ENCODE data around the gene TMBIM4.
A peak's percentile ranks its signal among the peaks of the same experiment; 100 is the strongest.
"Not testable (repeated sequence)": the region's sequence is repeated elsewhere in the genome, so short reads cannot be mapped to it uniquely, and the experiment has no call there.

TMBIM4 gene, protein sequence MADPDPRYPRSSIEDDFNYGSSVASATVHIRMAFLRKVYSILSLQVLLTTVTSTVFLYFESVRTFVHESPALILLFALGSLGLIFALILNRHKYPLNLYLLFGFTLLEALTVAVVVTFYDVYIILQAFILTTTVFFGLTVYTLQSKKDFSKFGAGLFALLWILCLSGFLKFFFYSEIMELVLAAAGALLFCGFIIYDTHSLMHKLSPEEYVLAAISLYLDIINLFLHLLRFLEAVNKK

DNA sequence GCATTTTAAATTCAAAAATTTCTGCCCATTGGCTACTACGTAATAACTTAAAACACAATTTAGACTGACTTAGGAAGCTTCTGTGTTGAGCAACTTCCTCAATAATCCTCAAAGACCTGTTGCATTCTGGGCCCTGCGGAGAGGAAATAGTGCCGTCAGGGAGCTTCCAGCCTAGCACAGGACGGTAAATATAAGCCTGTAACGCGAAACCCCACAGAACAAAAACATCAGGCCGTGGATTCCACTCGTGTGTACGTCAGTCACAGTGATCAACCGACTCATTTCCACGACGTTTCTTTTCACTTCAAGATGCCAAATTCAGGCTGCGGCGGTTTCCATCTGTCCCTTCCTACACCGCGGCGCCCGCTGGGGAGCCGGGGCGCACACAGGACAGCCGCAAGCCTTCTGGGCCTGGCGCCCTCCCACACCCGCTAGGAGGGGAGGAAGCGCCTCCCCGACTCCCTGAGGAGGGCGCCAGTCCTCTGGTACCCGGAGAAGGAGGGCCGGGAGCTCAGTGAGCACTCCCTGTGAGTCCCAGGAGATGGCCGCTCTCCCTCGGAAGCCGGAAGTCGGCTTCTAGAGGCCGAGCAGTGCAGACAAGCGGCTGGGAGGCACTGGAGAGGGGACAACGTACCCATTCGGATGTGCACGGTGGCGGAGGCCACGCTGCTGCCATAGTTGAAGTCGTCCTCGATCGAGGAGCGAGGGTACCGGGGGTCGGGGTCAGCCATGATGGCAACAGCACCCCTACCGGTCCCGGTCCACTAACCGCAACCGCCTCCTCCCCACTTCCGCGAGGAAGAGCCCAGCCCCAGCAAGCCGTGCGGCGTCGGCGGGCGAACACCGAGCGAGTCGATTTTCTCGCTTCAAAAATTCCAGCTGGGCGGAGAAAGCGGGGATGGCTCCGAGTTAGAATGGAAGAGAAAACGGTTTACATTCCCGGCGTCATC, at the start of gene TMBIM4:
Gene TMBIM4, minus strand, starts transcription at position 776 of the 950 bp plus-strand sequence. Its CDS starts 45 bp downstream, at position 731.
- DNase-seq, result peak; percentile 98

DNA sequence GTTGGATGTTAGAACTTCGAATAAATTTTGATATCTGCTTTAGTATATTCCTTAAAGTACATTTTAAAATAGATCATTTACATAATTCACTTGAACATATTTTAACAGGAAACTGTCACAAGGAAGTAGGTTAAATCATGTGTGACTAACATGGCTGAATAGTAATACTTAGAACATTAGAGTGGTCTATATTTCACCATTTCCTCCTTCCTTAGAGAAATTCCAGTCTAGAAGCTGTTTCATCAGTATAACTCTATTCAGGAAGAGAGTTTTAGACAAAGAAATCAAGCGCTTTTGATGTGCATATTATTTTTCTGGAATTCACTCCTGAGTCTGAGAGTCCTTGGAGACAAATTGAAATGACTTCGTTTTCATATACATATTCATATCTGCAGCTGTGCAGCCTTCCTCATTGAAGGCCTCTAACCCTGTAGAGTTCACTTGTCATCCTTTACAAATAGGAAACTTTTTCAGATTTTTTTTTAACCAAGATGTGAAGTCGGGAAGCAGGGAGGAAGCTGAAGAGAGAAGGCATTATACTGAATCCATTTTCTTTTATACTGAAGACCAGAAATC, 47.6 kb upstream of the TMBIM4 start:
- no peak for DNase-seq

DNA sequence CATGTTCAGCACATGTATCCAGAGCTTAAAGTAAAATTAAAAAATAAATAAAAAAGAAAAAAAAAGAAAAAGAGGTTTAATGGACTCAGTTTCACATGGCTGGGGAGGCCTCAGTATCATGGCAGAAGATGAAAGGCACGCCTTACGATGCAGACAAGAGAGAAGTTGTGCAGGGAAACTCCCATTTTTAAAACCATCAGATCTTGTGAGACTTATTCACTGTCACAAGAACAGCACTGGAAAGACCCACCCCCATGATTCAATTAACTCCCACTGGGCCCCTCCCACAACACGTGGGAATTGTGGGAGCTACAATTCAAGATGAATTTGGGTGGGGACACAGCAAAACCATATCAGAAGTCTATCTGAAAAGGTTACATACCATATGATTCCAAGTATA, 43.2 kb upstream of the TMBIM4 start:
- not testable (repeated sequence) for DNase-seq

DNA sequence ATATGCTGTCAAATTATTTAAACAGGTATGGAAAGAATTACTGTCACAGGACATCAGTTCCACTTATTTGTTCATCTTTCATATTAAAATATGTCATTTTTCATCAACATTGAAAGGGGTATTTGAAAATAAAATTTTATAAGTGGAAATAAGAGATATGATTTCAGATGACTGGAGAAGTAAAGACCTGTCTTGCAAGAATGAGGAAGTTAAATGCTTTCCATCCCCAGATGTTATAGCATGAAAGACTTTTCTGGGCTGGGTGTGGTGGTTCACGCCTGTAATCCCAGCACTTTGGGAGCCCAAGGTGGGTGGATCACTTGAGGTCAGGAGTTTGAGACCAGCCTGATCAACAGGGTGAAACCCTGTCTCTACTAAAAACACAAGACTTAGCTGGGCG, 41.8 kb upstream of the TMBIM4 start:
- DNase-seq, result not testable (repeated sequence)

DNA sequence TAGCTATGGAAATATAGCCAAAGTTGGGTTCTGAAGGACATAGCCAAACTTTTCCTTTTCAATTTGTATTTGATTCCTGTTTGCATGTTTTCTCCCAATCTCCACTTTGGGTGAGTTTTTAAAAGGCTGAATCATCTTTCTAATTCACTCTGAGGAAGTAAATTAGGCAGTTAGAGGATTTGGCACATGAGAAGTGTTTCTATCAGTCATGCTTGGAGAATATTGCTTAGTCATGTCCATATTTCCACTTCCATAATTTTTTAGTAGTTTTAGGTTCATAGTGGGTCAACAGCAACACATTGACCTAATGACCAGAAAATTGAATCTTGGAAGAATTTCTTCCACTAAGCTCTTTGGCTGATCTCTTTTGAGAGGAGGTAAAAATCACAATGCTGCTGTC, 41.0 kb upstream of the TMBIM4 start:
- no peak for DNase-seq

DNA sequence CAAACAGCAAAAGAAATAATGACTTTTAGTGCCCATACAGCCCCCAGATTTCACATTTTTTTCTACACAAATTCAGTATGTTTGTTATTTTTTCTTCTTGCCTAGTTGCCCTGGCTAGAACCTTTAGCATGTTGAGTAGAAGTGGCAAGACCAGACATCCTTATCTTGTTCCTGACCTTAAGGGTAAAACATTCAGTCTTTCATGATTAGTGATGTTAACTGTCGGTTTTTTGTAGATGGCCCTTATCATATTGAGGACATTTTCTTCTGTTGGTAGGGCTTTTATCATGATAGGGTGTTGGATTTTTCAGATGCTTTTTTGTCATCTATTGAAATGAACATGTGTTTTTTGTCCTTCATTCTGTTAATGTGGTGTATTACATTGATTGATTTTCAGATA, 36.3 kb upstream of the TMBIM4 start:
- DNase-seq, result no peak

DNA sequence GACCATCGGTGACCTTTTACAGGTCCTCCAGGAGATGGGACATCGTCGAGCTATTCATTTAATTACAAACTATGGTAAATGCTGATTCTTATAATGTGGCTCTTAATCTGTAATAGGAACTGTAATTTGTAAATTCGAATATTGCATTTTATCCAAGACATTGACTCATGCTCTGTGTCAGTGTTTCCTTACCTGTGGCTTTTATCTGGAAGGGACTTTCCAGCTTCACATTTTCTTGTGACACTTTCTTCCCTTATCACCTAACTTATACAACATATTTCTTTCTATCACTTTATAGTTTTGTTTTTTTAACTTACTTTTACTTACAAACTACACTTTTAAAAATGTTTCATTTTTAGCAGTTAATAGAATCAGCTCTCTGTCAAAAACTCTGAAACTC, 34.0 kb upstream of the TMBIM4 start:
- DNase-seq, result no peak

DNA sequence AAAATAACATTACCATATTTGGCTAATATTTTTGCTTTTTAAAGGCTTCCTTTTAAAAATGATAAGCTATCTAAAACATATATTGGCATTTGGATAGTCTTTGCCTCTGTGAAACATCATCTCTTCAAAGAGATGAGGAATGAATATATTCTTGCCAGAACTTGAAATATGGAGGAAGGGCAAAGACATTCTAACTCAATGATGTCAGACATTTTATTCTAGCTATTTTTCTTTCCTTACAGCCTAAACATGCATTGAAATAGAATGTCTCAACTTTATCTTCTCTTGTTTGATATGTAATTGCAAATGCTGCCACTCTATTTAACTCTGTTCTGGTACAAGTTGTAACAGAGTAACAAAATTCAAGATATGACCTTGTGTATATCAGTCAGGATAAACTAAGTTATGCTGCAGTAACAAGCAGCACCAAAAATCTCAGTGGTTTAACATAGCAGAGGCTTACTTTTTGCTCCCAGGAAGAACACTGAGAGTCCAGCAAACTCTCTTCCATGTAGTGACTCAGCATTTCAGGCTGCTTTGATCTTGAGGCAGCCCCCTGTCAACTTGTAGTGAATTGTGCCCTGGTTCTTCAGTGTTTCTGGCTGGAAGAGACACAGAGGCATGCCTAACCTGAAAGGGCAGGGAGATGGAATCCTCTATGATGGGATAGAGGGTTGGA, 30.2 kb upstream of the TMBIM4 start:
- no peak for DNase-seq

DNA sequence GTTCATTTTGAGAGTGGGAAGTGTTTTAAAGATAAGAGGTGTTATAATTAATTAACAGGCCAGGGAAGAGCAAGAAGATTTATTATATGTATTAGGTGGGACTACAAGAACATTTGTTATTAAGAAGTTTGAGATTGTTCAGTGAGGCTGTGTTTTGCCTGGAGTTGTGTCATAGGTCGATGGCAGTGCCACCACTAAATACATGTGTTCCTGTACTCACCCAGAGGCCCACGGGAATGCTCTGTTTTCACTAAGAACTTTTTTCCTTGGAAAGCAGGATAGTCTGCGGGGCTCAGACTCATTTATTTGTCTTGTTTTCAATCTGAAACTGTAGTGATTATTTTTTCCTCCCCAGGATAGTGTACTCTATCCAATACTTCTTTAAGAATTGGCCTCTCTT, 29.3 kb upstream of the TMBIM4 start:
- DNase-seq, result no peak

DNA sequence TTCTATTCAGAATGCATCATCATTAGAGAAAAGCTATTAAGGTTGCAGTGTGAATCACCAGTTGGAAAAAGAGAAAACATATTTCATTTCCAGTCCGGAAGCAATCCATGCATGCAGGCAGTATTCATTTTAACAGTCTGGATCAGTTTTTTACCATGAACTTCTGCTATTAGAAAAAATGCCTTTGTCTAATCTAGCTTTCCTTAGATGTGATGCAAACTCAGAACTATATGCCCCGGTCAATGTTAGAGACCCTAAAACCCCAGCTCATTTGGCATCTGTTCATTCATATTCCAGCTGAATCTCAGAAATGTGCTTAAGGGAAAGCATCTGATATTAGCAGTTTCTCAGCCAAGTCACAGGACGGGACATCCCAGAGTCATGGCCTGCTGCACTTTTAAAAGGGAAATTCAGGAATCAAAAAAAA, 27.7 kb upstream of the TMBIM4 start:
- DNase-seq, result no peak

DNA sequence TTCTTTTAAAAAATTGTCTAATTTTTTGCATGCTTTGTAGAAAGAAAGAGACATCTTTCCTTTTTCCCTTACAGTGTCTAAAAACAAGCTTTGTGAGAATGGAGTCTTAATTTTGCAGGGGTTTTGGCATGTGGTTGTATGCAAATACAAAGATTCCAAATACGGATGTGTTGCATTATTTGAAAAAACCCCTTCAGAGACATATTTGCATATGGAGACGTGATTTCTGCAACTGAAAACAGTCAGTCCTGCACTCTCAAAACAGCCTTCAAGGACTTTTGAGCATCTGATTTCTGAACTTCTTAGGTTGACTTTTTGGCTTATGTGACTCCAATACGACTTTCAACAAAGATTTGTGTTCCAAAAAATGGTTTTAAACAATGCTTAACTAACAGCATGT, 27.0 kb upstream of the TMBIM4 start:
- DNase-seq, result no peak

DNA sequence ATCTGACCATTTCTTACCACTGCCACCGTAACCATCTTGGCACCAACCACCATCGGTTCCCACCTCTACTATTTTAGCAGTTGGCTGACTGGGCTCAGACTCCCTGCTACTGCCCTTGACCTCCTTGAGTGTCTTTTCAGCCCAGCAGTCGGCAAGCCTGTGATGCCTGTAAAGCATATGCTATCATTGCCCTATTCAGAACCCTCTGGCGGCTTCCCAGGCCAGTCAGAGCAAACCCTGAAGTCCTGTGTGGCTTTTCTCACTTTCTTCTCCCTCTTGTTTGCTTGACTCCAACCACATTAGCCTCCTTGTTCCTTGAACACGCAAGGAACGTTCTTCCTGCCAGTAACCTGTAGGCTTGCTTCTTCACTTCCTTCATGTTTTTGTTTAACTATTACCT, 25.4 kb upstream of the TMBIM4 start:
- DNase-seq, result no peak

DNA sequence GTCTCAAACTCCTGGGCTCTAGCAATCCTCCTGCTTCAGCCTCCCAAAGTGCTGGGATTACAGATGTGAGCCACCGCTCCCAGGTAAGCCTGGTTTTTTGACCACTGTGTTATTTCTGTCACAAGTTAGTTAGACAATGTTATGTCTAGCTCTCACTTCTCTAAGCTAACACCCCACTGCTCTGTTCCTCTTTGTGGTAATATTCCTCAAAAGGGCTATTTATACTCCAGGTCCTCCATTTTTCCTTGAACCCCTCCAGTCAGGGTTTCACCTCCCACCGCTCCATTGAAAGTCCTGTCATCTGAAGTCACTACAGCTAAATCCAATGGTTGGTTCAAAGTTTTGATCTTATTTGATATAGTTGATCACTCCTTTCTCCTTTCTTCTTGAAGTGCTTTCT, 24.3 kb upstream of the TMBIM4 start:
- no peak for DNase-seq

DNA sequence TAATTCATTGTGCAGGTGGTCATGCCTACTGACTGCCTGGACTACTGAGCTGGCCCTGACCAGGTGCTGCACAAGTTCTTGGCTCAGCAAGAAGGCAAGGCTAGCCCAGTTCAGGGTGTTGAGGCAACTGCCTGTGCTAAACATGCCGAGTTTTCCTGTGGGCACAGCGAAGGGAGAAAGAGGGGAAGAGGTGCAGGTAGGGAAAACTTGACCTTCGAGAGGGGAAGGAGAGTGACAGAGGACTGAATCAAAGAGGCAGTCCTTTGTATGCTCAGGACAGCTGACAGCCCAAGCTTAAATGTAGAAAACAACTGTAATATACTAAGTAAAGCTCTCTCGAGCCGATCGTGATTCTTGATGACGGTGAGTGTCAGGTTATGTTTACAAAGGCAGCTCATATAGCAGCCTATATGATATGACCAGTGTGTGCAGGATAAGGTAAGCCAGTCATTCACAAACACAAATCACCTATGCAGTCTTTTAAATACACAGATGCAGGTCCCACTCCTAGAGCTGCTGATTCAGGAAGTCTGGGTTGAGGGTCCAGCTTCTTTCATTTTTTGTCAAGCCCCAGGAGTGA, 21.8 kb upstream of the TMBIM4 start:
- DNase-seq, result no peak

DNA sequence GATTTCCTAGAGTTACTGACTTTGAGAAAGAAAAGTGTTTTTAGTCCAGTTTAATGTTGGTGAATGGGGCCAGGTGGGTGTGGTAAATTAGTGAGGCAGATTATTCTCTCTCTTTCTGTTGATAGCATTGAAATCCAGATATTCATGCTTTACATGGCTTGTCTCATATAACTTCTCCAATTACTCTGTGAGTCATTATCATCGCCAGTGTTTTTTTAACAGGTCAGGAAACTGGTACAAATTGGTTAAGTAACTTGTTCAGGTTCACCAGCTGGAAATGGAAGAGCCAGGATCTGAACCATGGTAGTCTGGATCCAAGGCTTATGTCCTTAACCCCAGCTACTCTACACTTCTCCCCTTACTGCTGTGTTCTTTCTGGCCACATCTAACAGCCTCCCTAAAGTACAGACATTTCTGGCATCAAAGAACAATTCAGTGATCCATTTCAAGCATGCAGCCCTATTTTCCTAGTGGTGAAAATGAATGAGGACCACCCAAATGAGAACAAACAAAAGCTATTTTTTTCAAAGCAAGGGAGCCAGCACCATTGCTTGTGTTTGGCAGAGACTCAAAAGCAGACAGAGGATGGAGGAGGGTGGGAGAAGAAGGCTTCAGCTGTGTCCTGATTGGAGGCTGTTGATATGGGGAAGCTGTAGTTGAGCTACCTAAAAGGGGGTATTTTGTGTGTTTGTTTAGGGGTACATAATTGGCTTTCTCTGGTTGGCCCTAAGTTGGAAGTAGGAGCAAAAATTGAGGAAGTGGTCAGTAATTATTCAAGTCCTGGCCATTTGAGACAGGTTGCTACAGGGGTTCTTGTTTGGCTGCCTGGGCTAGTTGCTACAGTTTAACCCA, 20.9 kb upstream of the TMBIM4 start:
- DNase-seq, result no peak

DNA sequence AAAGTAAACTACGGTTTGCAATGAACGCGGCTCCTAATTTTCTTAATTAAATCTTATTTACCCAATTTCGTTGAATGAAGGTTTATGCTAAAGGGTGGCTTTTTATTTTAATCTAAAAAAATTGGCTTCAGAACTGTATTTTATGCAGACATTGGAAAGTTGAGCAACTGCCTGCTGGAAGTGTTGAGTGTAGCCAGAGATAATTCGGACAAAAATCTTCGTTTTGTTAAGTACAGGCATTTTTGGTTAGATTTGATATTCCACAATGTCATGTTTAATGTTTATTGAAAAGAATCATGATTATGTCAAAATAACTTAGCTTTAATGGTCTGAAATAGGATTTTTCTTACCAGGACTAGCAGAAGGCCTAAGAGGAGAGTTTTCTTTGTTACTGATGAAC, 20.1 kb upstream of the TMBIM4 start:
- DNase-seq, result no peak

DNA sequence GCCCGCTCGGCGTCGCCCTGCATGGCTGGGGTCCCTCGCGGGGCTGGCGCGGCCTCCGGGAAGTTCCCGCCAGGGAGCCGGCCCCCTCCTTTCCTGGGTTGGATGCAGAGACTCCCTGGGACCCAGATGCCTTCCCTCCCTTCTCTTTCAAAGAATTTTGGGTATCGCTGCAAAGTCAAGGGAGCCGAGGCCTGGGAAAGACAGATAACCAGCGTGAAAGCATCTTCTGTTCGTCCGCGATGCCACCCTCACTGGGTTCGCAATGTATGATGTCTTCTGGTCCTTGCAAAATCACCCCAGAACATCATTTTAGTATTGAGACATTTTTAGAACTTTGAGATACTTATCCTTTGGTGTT, 19.7 kb upstream of the TMBIM4 start:
- DNase-seq, result no peak

DNA sequence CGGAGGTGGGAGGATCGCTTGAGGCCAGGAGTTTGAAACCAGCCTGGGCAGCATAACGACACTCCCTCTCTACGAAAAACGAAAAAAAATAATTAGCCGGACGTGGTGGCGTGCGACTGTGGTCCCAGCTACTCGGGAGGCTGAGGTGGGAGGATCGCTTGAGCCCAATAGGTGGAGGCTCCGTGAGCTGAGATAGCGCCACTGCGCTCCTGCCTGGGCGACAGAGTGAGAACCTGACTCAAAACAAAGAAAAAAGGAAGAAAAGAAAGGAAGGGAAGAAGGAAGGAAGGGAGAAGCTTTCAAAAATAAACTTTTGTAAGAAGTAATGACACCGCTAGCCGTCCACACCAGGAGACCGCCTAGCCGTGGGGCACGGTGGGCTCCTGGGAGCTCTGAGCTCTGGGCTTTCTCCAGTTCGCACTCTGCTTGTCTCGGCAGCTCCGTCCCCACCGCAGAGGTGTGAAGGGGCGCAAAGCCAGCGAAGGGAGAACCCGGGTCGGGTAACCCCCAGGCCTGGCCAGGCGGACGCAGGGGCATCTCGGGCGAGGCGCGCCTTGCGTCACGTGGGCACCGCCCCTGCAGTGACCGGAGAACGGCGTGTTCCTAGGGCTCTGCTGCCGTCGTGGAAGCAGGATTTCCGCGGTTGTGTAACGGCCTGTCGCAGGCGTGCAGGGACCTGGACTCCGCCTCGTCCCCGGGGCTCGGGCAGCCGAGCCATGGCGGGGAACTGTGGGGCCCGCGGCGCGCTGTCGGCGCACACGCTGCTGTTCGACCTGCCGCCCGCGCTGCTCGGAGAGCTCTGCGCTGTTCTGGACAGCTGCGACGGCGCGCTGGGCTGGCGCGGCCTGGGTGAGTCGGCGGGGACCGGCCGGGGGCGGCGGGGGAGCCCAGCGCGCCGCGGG, 19.0 kb upstream of the TMBIM4 start, which contains the start of gene IRAK3:
Gene IRAK3, plus strand, starts transcription at position 631 of the 902 bp plus-strand sequence. Its CDS starts 86 bp downstream, at position 717.
- no peak for DNase-seq

DNA sequence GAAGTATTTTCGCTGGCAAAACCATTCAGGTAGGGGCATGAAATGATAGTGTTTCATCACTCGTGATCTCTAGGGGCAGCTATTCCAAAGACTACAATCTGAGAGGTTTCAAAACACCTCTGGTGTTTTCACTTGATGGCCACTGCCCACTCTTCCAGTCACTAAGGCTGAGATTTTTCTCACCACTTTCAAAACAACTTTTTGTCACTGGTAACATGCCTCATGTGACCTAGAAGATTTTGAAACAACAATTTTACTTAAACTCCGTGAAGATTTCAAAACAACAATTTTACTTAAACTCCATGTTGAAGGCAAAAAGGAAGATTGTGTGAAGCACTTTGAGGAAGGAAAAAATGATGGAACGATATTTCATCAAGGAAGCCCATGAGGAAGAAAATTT, 18.0 kb upstream of the TMBIM4 start:
- DNase-seq, result no peak

DNA sequence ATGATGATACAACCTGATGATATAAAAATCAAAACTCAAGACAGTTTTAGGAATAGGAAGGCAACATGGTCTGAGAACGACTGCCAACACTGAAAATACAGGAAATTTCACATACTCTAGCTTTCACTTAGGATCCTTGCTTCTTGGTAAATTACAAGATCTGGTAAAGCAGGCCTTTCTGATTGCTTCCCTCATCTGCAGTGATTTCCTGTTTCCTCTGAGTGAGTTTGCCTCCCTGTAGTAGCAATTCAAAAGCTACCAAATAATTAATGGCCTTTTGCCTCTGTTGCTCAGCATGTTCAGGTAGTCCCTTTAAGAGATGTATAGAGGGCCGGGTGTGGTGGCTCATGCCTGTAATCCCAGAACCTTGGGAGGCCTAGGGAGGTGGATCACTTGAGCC, 17.2 kb upstream of the TMBIM4 start:
- DNase-seq, result no peak

DNA sequence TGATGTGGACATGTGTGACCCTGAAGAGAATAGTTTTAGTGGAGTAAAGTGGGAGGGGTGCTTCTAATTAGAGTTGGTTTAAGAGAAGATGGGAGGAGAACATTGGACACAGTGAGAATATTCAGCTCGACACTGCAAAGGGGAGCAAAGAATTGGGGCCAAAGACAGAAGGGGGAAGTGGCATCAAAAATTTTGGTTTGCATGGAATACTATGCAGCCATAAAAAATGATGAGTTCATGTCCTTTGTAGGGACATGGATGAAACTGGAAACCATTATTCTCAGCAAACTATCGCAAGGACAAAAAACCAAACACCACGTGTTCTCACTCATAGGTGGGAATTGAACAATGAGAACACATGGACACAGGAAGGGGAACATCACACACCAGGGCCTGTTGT, 15.0 kb upstream of the TMBIM4 start:
- not testable (repeated sequence) for DNase-seq
